ENCODE data around the gene COX5A.

The COX5A gene

DNA sequence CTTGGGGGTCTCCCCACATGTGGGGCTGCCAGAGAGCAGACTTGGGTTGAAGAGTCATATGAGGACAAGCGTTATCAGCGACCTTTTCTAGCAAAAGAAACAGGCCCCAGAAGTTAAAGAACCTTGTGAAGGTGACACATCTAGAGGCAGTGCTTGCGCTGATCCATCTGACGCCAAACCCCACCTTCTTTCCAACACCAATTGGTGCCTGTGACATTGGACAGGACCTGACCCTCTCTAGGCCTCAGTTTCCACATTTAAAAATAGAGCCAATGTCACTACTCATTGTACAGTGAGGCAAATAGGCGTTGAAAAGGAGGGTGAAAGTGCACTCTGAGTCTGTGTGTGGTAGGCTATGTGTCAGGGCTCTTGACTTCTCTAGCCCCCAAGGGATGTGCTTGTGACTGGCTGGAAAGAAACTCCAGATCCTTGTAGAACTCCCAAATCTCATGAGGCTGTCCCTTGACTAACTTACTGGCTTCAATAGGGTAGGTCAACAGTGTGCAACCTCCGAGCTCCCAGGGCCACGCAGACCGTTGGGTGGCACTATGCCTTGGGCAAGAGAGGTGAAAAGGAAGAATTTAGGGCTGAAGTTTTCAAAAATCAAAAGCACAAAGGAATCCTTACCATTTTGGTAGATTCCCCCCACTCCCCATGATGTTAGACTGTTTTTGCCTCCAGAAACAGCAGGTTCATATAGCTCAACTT, 30.6 kb downstream of the COX5A start:
- H3K9me3 ChIP-seq (ENCODE audit: insufficient read depth, low read length) = no peaks in the 10 kb centered on the region
- H3K4me3 ChIP-seq (ENCODE audit: insufficient read length, low read depth) = peak overlapping the region; percentile 86
- TF ChIP-seq YY1 (IDR thresholded peaks at IDR 0.05; ENCODE audit: insufficient read depth, insufficient read length) (no peak), ZNF274 (IDR thresholded peaks at IDR 0.05; ENCODE audit: low read depth, low read length) (no peak), SUZ12 (IDR thresholded peaks at IDR 0.05; ENCODE audit: extremely low read depth, insufficient read depth, insufficient read length) (no peak)
- DNase-seq (ENCODE audit: low read depth, low spot score) = no peak
- H3K4me1 ChIP-seq (ENCODE audit: insufficient read depth, insufficient read length) = peaks cover 3% of the 10 kb centered on the region
- no peaks in the 10 kb centered on the region for H3K27me3 ChIP-seq (ENCODE audit: insufficient read depth, insufficient read length)
- peaks cover 41% of the 10 kb centered on the region for H3K36me3 ChIP-seq (ENCODE audit: insufficient read depth, insufficient read length, low read length)
- H3K9ac ChIP-seq (ENCODE audit: insufficient read length, low read depth) = peak overlapping the region; percentile 96

DNA sequence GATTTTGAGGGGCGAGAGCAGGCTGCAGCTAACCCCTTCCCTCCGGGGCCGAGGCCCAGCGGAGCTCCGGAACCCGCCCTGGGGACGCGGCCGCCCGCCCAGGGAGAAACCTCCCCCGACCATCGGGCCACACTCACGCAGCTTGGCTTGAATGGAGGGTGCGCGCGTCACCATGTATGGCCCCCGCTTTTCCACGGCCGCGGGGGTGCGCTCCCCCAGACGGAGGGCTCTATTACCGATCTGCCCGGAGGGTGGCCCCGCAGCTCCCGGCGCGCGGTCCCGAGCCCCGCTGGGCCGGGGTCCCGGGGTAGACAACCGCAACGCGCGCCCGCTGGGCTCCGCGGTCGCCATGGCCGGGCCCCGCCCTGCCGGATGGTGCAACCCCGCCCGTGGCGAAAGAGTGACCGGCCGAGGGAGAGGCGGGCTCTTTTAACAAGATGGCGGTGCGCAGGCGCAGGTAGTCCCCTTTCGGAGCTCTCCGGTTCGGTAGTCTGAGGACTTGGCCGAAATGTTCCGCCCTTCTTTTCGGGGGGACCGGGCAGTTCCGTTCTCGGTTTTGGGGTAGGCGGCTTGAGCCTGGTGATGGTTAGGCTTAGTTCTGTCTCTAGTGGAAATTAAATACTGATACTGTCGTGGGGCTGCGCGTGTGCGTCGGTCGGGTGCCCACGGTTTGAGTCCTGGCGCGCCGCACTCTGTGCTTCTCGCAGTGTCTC, 31.3 kb downstream of the COX5A start, which contains the start of gene FAM219B:
TSS of gene FAM219B (minus strand) at position 402 of the 713 bp plus-strand sequence. CDS start at position 351, 51 bp downstream.
- peak within 1 kb of the TSS; percentile 86 for H3K4me3 ChIP-seq (ENCODE audit: insufficient read length, low read depth)
- H3K4me1 ChIP-seq (ENCODE audit: insufficient read depth, insufficient read length) = peaks cover 3% of the 10 kb centered on the region
- no peaks in the 10 kb centered on the region for H3K9me3 ChIP-seq (ENCODE audit: insufficient read depth, low read length)
- DNase-seq (ENCODE audit: low read depth, low spot score) = peak; percentile 87
- TF ChIP-seq SUZ12 (IDR thresholded peaks at IDR 0.05; ENCODE audit: extremely low read depth, insufficient read depth, insufficient read length) = no peak
- peak; percentile 79 for TF ChIP-seq YY1 (IDR thresholded peaks at IDR 0.05; ENCODE audit: insufficient read depth, insufficient read length)
- no peak for TF ChIP-seq ZNF274 (IDR thresholded peaks at IDR 0.05; ENCODE audit: low read depth, low read length)
- H3K9ac ChIP-seq (ENCODE audit: insufficient read length, low read depth) = peak within 1 kb of the TSS; percentile 96
- no peaks in the 10 kb centered on the region for H3K27me3 ChIP-seq (ENCODE audit: insufficient read depth, insufficient read length)
- peaks cover 41% of the 10 kb centered on the region for H3K36me3 ChIP-seq (ENCODE audit: insufficient read depth, insufficient read length, low read length)

DNA sequence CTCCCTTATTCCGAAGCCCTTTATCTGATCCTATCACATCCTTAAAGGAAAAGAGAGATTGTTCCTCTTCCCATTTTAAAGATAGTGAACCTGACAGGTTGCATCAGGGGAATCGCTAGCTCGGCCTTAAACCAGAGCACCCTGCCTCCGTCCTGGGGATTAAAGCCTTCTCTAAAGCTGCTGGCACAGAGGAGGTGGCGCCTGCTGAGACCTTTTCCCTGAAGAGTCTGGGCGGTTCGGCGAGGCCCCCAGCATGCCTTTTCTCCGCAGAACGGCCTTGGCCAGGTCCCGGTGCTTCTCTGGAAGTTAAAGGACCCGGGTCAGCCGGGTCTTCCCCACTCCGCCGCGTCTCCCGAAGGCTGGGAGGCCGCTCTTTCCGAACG, 31.8 kb downstream of the COX5A start:
- Histone ChIP-seq H3K4me1 (ENCODE audit: insufficient read depth, insufficient read length) (peaks cover 3% of the 10 kb centered on the region), H3K9ac (ENCODE audit: insufficient read length, low read depth) (peak overlapping the region; percentile 96), H3K36me3 (ENCODE audit: insufficient read depth, insufficient read length, low read length) (peaks cover 44% of the 10 kb centered on the region), H3K27me3 (ENCODE audit: insufficient read depth, insufficient read length) (no peaks in the 10 kb centered on the region), H3K4me3 (ENCODE audit: insufficient read length, low read depth) (peak overlapping the region; percentile 86), H3K9me3 (ENCODE audit: insufficient read depth, low read length) (no peaks in the 10 kb centered on the region)
- TF ChIP-seq SUZ12 (IDR thresholded peaks at IDR 0.05; ENCODE audit: extremely low read depth, insufficient read depth, insufficient read length) = no peak
- TF ChIP-seq ZNF274 (IDR thresholded peaks at IDR 0.05; ENCODE audit: low read depth, low read length) = no peak
- TF ChIP-seq YY1 (IDR thresholded peaks at IDR 0.05; ENCODE audit: insufficient read depth, insufficient read length) = no peak
- no peak for DNase-seq (ENCODE audit: low read depth, low spot score)

DNA sequence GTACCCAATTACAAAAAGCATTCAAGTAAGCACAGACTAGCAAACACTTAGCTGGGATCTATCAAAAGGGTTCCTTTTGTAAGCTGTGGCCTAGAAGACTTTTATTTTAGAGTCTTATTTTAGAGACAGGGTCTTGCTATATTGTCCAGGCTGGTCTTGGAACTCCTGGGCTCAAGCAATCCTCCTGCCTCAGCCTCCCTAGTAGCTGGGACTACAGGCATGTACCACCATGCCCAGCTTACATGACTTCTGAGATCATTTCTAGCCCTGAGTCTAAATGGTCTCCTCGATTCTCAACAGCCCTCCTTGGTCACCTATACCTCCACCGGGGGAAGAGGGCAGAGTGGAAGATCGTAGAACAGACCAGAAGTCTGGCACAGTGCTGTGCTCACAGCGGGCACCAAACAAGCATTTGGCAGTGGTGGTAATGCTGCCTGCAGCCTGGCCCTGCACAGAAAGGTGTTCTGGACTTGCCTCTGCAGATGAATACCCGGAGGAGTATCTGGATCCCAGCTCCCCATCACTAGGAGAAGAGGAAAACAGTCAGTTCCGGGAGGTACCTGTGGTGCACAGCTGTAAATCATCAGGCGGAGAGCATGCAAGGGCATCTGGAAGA, 33.6 kb downstream of the COX5A start:
- Histone ChIP-seq H3K4me1 (ENCODE audit: insufficient read depth, insufficient read length) (peaks cover 3% of the 10 kb centered on the region), H3K27me3 (ENCODE audit: insufficient read depth, insufficient read length) (no peaks in the 10 kb centered on the region), H3K4me3 (ENCODE audit: insufficient read length, low read depth) (no peak overlapping the region), H3K9ac (ENCODE audit: insufficient read length, low read depth) (no peak overlapping the region), H3K36me3 (ENCODE audit: insufficient read depth, insufficient read length, low read length) (peaks cover 61% of the 10 kb centered on the region), H3K9me3 (ENCODE audit: insufficient read depth, low read length) (no peaks in the 10 kb centered on the region)
- no peak for DNase-seq (ENCODE audit: low read depth, low spot score)
- TF ChIP-seq ZNF274 (IDR thresholded peaks at IDR 0.05; ENCODE audit: low read depth, low read length) = no peak

DNA sequence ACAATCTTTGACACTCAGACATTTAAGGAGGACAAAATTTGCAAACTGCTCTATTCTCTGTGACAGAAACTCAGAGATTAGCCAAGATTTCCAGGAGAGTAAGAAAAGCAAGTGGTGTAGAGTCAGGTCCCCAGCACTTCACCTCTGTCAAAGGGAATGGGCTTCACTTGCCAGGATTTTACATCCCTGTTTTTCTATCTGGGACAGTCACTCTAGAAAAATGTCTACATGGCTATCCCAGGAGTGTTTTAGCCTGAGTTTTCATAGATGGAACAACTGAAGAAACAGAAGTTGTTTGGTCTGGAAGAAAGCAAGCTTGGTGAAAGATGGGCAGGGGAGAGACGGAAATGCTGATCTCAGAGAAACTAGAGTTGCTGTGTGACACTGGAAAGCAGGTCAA, 34.2 kb downstream of the COX5A start:
- H3K4me3 ChIP-seq (ENCODE audit: insufficient read length, low read depth) = no peak overlapping the region
- H3K27me3 ChIP-seq (ENCODE audit: insufficient read depth, insufficient read length) = no peaks in the 10 kb centered on the region
- H3K36me3 ChIP-seq (ENCODE audit: insufficient read depth, insufficient read length, low read length) = peaks cover 64% of the 10 kb centered on the region
- peaks cover 3% of the 10 kb centered on the region for H3K4me1 ChIP-seq (ENCODE audit: insufficient read depth, insufficient read length)
- no peak for DNase-seq (ENCODE audit: low read depth, low spot score)
- no peak overlapping the region for H3K9ac ChIP-seq (ENCODE audit: insufficient read length, low read depth)
- H3K9me3 ChIP-seq (ENCODE audit: insufficient read depth, low read length) = no peaks in the 10 kb centered on the region
- no peak for TF ChIP-seq SUZ12 (IDR thresholded peaks at IDR 0.05; ENCODE audit: extremely low read depth, insufficient read depth, insufficient read length)
- no peak for TF ChIP-seq YY1 (IDR thresholded peaks at IDR 0.05; ENCODE audit: insufficient read depth, insufficient read length)
- no peak for TF ChIP-seq ZNF274 (IDR thresholded peaks at IDR 0.05; ENCODE audit: low read depth, low read length)

DNA sequence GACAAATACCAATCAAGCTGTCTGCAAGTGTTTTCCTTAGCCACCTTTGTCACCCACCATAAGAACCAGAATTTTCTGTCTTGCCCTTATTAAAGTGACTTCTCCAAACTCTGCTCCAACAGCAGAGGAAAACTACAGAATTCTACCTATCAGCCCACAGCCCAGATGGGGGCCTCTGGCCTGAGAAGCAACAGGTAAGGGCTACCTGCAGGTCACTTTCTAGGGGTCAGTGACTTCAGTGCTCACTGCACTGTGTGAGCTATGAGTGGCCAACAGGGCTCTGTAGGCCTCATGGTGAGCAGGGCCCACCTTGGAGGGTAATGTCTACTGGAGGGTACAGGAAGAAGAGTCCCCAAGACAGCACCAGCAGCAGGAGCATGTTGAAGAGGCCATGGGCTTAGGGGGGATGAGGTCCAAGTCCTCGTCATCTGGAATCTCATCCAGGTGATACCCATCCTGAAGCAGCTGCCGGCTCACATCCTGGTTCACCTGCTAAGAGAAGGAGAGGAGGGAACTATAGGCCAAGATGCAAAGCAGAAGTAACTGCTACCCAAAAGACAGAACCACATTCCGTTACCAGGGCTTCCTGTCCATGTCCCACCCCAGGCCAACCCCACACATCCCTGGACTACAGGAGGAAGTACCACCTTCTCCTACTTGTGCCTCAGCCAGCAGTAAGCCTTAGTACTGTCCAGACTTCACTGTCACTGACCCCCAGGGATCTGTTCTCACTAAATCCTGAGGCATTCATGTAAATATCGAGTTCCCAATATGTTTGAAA, 35.4 kb downstream of the COX5A start:
- TF ChIP-seq SUZ12 (IDR thresholded peaks at IDR 0.05; ENCODE audit: extremely low read depth, insufficient read depth, insufficient read length) (no peak), YY1 (IDR thresholded peaks at IDR 0.05; ENCODE audit: insufficient read depth, insufficient read length) (no peak), ZNF274 (IDR thresholded peaks at IDR 0.05; ENCODE audit: low read depth, low read length) (no peak)
- H3K9me3 ChIP-seq (ENCODE audit: insufficient read depth, low read length) = no peaks in the 10 kb centered on the region
- no peak overlapping the region for H3K9ac ChIP-seq (ENCODE audit: insufficient read length, low read depth)
- H3K27me3 ChIP-seq (ENCODE audit: insufficient read depth, insufficient read length) = no peaks in the 10 kb centered on the region
- no peak overlapping the region for H3K4me3 ChIP-seq (ENCODE audit: insufficient read length, low read depth)
- peaks cover 70% of the 10 kb centered on the region for H3K36me3 ChIP-seq (ENCODE audit: insufficient read depth, insufficient read length, low read length)
- peaks cover 3% of the 10 kb centered on the region for H3K4me1 ChIP-seq (ENCODE audit: insufficient read depth, insufficient read length)
- no peak for DNase-seq (ENCODE audit: low read depth, low spot score)
